ENCODE data around the gene SYNC. TPM values are rescaled to one million over a fixed set of nuclear protein-coding genes. Genes with fewer than 3 reads are reported as not detected.
A peak's percentile ranks its signal among the peaks of the same experiment; 100 is the strongest.

SYNC gene
- 10 to 100 TPM; 14.5 to 15.8 TPM for total RNA-seq
- long read RNA-seq, partial matches to known transcripts, result 1 of 7 reads
- long read RNA-seq, other reads (novel, unspliced or antisense), result 4 of 7 reads

- intact Hi-C loops (cut with DNase I), result no loop called here
- ATAC-seq (peak; percentile 78 to 81), DNase-seq (peak; percentile 76)
These were observed at the start of gene SYNC for GRCh38 chr1:32702599-32703478. Gene SYNC, minus strand, starts transcription at chr1:32702770. Its CDS starts 110 bp downstream, at chr1:32702660.

- intact Hi-C loops (cut with DNase I), result no loop called here
- DNase-seq (no peak), ATAC-seq (no peak)
These were observed 47.2 kb upstream of the SYNC start for GRCh38 chr1:32749771-32750170.

- no peak for DNase-seq
- ATAC-seq, result no peak
- intact Hi-C loops (cut with DNase I), result no loop called here
These were observed 46.8 kb upstream of the SYNC start for GRCh38 chr1:32749332-32749731.

- DNase-seq (no peak), ATAC-seq (no peak)
- intact Hi-C loops (cut with DNase I), result no loop called here
These were observed 46.4 kb upstream of the SYNC start for GRCh38 chr1:32748926-32749325.

GRCh38 chr1:32748348-32748747 lies 45.8 kb upstream of the SYNC start:
- no peak for ATAC-seq

GRCh38 chr1:32746130-32746529 lies 43.6 kb upstream of the SYNC start:
- ATAC-seq (no peak), DNase-seq (no peak)
- intact Hi-C loops (cut with DNase I), result no loop called here

More at GRCh38 chr1:32748348-32748747, 45.8 kb upstream of the SYNC start:
- DNase-seq, result no peak
- intact Hi-C loops (cut with DNase I), result no loop called here

GRCh38 chr1:32744071-32744425 lies 41.5 kb upstream of the SYNC start:
- no peak for ATAC-seq
- DNase-seq, result no peak
- intact Hi-C loops (cut with DNase I), result no loop called here

GRCh38 chr1:32743380-32744070 lies 41.0 kb upstream of the SYNC start:
- DNase-seq, result no peak
- intact Hi-C loops (cut with DNase I), result no loop called here
- ATAC-seq, result peak; percentile 2 to 23

GRCh38 chr1:32742956-32743355 lies 40.4 kb upstream of the SYNC start:
- DNase-seq (peak; percentile 29), ATAC-seq (peak; percentile 16 to 56)
- intact Hi-C loops (cut with DNase I), result no loop called here

GRCh38 chr1:32742199-32742947 lies 39.8 kb upstream of the SYNC start:
- intact Hi-C loops (cut with DNase I), result no loop called here
- peak; percentile 17 to 38 for ATAC-seq
- DNase-seq, result peak; percentile 38

GRCh38 chr1:32741413-32742198 lies 39.0 kb upstream of the SYNC start:
- DNase-seq (peak; percentile 36), ATAC-seq (peak; percentile 68 to 69)
- intact Hi-C loops (cut with DNase I), result no loop called here

GRCh38 chr1:32741059-32741412 lies 38.5 kb upstream of the SYNC start:
- DNase-seq (no peak), ATAC-seq (peak in 1 of 2 donors; percentile 4)
- intact Hi-C loops (cut with DNase I), result no loop called here

GRCh38 chr1:32736812-32737791 lies 34.5 kb upstream of the SYNC start:
- ATAC-seq, result no peak

GRCh38 chr1:32733582-32734321 lies 31.2 kb upstream of the SYNC start:
- intact Hi-C loops (cut with DNase I), result no loop called here
- ATAC-seq, result peak in 1 of 2 donors; percentile 36
- DNase-seq, result no peak

More at GRCh38 chr1:32736812-32737791, 34.5 kb upstream of the SYNC start:
- no peak for DNase-seq
- intact Hi-C loops (cut with DNase I), result no loop called here

GRCh38 chr1:32729254-32730046 lies 26.9 kb upstream of the SYNC start:
- intact Hi-C loops (cut with DNase I), result no loop called here
- DNase-seq, result no peak
- no peak for ATAC-seq

GRCh38 chr1:32728413-32729077 lies 26.0 kb upstream of the SYNC start:
- ATAC-seq, result no peak
- DNase-seq, result no peak

More at GRCh38 chr1:32728413-32729077, 26.0 kb upstream of the SYNC start:
- intact Hi-C loops (cut with DNase I), result no loop called here

Data from left cardiac atrium (tissue), 4 donors.